ACHN (cell line): ENCODE results near the gene STXBP2.

ENCODE experiments used
- DNase-seq: peaks from one replicate; pipeline ENCODE4 v3.0.0-alpha.2; 2015
- in situ Hi-C: cut with HindIII; loops from 2 replicates; pipeline ENCODE4 v1.10.0; 2017; ENCODE audit warnings: low sequenced_read_pairs, low pct_ligation_motif_present, low pct_unique_long_range_greater_than_20kb

STXBP2 gene

GRCh38 chr19:7636691-7637373 lies at the start of gene STXBP2:
Gene STXBP2, plus strand, starts transcription at chr19:7637110. Its CDS starts 40 bp downstream, at chr19:7637150.
- in situ Hi-C loops, result no loop called here

DNA sequence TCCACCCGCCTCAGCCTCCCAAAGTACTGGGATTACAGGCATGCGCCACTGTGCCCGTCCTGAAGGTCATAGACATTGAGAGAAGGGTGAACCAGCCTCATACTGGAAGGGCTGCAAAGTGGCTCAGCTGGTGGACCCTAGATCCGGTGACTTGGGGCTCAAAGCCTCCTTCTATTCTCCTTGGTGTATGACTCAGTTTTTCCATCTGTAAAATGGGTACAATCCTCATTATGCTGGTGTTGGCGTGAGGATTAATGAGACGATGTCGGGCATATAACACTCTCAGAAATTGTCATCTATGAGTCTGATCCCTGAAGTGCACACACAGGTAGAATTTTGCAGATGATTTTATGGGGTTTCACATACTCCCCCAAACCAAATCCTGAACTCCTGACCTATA lies 47.1 kb upstream of the STXBP2 start:
- in situ Hi-C loops, result no loop called here
- no peak for DNase-seq

More at GRCh38 chr19:7636691-7637373, at the start of gene STXBP2:
- peak; percentile 70 for DNase-seq

- in situ Hi-C loops, result no loop called here
- DNase-seq, result no peak
These were observed 46.7 kb upstream of the STXBP2 start for GRCh38 chr19:7590256-7590655.

- DNase-seq, result peak; percentile 27
- in situ Hi-C loops, result no loop called here
These were observed 41.3 kb upstream of the STXBP2 start, which contains the start of gene CAMSAP3 for GRCh38 chr19:7595466-7596133. Gene CAMSAP3, plus strand, starts transcription at chr19:7595863. Its CDS starts 140 bp downstream, at chr19:7596003.

DNA sequence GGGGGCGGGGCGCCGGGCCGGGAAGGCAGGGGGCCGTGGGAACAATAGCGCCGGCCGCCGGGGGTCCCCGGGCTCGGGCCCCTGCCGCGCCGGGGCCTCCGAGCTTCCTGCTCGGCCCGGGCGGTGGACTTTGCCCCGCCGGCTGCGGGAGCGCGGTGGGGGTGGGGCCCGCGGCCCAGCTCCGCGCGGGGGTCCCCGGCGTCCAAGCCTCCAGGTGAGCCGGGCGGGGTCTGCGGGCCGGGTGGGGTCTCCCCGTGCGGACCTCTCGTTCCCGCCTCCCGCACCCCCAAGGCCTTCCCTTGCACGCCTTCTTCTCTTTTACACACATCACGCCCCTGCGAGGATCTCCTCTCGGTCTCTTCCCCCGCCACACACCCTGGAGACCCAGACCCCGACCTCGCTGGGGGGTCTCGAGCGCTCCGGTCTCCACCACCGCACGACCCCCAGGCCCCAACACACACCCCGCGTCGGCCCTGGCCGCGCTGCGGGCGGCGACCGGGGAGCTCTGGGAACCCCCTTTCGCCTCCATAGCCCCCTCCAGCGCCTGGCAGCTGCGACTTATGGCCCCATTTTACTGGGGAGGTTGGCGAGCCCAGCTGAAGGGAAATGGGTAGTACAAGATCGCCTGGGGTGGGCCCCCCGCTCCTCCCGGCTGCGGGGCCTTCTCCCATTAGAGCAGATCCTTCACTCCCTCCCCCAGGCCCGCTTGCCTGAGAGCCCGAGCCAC lies 40.5 kb upstream of the STXBP2 start:
- in situ Hi-C loops, result no loop called here
- DNase-seq, result no peak

DNA sequence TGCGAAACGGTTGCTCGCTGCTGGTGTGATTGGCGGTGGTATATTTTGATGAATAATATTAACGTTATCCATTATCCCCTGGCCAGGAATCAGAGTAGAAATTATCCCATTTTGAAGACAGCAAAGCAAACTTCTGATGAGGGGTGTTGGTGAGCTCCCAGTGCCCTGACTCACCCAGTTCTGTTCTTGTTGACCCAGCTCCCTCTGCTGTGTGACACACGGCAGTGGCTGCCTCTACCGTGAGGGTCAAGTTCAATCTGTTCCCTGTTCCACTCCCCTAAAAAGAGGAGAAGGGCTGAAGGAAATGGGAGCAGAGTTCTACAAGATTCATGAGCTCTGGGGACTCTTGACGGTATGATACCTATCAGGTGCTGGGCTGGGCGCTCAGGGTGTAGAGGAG lies 39.2 kb upstream of the STXBP2 start:
- no peak for DNase-seq
- in situ Hi-C loops, result no loop called here

GRCh38 chr19:7598180-7598579 lies 38.7 kb upstream of the STXBP2 start:
- no peak for DNase-seq
- in situ Hi-C loops, result no loop called here

- in situ Hi-C loops, result no loop called here
- DNase-seq, result no peak
These were observed 36.2 kb upstream of the STXBP2 start for GRCh38 chr19:7600721-7601120.

DNA sequence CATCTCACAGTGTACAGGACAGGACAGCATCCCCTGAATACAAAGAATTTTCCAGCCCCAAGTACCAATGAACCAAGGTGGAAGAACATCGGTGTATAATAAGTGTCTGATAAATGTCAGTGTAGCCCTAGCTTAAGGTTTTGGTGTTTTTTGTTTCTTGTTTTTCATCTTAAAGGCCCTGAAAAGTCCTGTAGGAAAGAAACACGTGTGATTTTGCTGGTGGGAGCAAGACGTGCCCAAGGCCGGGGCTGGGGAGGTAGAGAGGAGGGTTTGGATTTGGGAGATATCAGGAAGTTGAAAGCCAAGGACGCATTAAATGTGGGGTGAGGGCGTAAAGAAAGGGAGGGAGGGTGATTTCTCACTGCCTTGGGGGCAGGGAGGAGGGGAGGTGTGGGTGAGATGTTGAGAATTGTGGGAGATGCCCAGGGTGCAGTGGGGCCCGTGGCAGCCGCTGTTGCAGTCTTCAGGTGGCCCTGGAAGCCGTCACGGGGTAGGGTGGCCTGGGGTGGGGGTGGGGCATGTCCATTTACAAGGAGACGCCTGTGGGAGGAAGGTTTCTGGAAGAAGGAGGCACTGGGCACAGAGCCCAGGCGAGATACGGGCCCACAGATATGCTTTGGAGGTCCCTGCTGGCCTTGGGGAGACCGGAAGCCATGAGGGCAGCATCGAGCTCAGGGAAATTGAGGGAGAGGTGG lies 34.5 kb upstream of the STXBP2 start:
- in situ Hi-C loops, result no loop called here
- no peak for DNase-seq

GRCh38 chr19:7602935-7603497 lies 33.9 kb upstream of the STXBP2 start:
- in situ Hi-C loops, result no loop called here

DNA sequence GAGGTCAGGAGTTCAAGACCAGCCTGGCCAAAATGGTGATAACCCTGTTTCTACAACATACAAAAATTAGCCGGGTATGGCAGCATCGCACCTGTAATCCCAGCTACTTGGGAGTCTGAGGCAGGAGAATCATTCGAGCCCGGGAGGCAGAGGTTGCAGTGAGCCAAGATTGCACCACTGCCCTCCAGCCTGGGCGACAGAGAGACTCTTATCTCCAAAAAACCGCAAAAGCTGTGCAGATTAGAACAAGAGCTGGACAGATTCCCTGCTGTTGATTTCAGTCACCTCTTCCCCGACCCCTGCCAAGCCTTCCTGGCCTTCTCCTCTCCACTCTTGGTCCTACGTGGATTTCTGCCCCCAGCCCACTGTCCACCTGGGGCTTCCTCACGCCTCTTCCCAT lies 33.0 kb upstream of the STXBP2 start:
- no peak for DNase-seq
- in situ Hi-C loops, result no loop called here

More at GRCh38 chr19:7602935-7603497, 33.9 kb upstream of the STXBP2 start:
- DNase-seq, result no peak

DNA sequence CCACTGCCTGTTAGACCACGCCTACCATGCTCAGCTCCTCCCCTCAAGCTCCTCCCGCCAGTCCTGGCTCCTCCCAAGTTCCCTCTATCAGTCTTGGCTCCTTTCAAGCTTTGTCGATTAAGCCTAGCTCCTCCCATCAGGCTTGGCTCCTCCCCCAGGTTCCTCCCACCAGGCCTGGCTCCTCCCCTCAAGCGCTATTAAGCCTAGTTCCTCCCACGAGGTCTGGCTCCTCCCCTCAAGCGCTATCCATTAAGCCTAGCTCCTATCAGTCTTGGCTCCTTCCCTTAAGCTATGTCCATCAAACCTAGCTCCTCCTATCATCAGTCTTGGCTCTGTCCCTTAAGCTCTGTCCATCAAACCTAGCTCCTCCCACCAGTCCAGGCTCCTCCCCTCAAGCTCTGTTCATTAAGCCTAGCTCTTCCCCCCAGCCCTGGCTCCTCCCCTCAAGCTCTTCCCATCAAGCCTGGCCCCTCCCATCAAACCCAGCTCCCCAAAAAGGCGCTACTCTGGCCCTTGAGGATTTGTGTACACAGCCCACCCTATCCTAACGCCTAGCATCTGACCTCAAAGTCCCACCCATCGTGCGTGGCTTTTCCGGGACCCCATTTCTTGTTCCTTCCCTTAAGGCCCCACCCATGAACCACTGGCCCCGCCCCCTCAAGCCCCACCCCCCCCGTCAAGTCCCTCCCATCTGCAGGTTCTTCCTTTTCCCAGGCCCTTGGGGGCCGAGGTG lies 31.3 kb upstream of the STXBP2 start:
- in situ Hi-C loops, result no loop called here
- DNase-seq, result peak; percentile 12

DNA sequence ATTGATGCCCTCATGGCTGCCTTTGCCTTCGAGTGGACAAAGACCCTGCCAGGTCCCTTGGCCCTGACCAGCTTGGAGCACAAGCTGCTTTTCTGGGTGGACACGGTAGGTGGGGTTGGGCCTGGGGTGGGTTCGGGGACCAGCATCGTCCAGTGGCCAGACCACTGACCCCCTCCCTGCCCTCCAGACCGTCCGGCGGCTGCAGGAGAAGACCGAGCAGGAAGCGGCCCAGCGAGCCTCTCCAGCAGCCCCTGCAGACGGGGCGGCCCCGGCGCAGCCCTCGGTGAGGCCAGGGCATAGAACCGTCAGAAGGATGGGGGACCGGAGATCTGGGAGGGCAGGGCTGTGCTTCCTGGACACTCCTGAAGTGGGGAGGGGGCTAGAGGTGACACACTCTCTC lies 30.6 kb upstream of the STXBP2 start:
- in situ Hi-C loops, result no loop called here
- DNase-seq, result no peak

- in situ Hi-C loops, result no loop called here
- no peak for DNase-seq
These were observed 29.6 kb upstream of the STXBP2 start for GRCh38 chr19:7607212-7607873.

GRCh38 chr19:7607874-7608560 lies 28.9 kb upstream of the STXBP2 start:
- in situ Hi-C loops, result no loop called here
- no peak for DNase-seq

GRCh38 chr19:7610491-7611240 lies 26.2 kb upstream of the STXBP2 start:
- in situ Hi-C loops, result no loop called here

More at GRCh38 chr19:7610491-7611240, 26.2 kb upstream of the STXBP2 start:
- DNase-seq, result no peak
